ENCODE measurements around the gene PRPF6.

Gene PRPF6

DNA sequence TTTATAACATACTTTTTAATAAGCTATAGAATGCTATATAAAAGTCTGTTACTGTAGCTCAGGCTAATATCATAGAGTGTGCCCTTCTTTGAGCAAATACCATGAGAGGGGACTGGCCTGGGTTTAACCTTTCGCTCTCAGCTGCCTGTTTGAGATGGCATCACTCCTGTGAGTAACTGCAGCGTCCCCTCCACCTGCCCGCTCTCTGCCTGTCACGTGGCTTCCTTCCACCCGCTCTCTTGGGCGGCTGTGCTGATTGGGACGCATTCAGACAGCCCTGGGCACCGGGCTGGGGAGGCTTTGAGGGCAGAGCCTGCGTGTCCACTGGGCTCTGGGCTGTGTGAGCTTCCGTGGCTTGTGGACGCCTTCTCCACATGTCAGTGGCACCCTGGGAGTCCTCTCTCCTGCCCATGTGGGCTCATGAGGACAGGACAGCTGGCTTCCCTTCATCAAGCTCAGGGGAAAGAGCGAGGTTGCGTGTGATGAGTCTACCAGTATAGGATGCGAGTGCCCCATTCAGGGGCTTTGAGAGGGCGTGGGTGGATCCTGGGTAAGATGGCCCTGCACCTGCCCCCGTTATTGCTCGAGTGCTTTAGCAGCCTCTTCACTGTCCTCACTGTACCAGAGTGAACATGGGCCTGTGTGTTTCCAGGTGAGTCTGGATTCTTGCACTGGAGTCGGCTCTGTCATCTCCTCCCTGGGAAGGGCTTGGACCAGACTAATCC lies 44.3 kb downstream of the PRPF6 start:
- Histone ChIP-seq H3K4me3 (no peak overlapping the region), H3K4me1 (no peaks in the 10 kb centered on the region), H3K27ac (no peak overlapping the region), H3K36me3 (peaks cover 92 to 100% (median 97%) of the 10 kb centered on the region in 3 donors), H3K9me3 (no peaks in the 10 kb centered on the region), H3K27me3 (no peaks in the 10 kb centered on the region)
- intact Hi-C loops (cut with DNase I; ENCODE audit: low total_unique reads) = no loop called here
- no peak for DNase-seq
- TF ChIP-seq, protein P1, sequence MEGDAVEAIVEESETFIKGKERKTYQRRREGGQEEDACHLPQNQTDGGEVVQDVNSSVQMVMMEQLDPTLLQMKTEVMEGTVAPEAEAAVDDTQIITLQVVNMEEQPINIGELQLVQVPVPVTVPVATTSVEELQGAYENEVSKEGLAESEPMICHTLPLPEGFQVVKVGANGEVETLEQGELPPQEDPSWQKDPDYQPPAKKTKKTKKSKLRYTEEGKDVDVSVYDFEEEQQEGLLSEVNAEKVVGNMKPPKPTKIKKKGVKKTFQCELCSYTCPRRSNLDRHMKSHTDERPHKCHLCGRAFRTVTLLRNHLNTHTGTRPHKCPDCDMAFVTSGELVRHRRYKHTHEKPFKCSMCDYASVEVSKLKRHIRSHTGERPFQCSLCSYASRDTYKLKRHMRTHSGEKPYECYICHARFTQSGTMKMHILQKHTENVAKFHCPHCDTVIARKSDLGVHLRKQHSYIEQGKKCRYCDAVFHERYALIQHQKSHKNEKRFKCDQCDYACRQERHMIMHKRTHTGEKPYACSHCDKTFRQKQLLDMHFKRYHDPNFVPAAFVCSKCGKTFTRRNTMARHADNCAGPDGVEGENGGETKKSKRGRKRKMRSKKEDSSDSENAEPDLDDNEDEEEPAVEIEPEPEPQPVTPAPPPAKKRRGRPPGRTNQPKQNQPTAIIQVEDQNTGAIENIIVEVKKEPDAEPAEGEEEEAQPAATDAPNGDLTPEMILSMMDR (IDR thresholded peaks at IDR 0.05) = no peak

DNA sequence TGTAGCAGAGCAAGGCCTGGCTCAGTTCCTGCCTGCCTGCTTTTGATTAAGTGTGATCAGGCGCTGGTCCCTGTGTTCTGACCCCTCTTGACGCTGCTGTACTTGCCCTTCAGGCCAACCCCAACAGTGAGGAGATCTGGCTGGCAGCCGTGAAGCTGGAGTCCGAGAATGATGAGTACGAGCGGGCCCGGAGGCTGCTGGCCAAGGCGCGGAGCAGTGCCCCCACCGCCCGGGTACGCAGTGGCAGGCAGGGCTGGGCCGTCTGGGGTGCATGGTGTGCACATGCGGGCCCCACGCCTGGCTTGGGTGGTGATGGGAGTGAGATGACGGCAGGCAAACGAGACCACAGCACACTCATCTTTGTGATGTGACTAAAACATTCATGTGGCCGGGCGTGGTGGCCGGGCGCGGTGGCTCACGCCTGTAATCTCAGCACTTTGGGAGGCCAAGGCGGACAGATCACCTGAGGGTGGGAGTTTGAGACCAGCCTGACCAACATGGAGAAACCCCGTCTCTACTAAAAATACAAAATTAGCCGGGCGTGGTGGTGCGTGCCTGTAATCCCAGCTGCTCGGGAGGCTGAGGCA lies 45.0 kb downstream of the PRPF6 start:
- H3K4me1 ChIP-seq = no peaks in the 10 kb centered on the region
- H3K27ac ChIP-seq = no peak overlapping the region
- intact Hi-C loops (cut with DNase I; ENCODE audit: low total_unique reads) = no loop called here
- TF ChIP-seq, protein P1 (IDR thresholded peaks at IDR 0.05) = no peak
- DNase-seq = no peak
- no peak overlapping the region for H3K4me3 ChIP-seq
- H3K27me3 ChIP-seq = no peaks in the 10 kb centered on the region
- no peaks in the 10 kb centered on the region for H3K9me3 ChIP-seq
- H3K36me3 ChIP-seq = peaks cover 95 to 100% (median 99%) of the 10 kb centered on the region in 3 donors

DNA sequence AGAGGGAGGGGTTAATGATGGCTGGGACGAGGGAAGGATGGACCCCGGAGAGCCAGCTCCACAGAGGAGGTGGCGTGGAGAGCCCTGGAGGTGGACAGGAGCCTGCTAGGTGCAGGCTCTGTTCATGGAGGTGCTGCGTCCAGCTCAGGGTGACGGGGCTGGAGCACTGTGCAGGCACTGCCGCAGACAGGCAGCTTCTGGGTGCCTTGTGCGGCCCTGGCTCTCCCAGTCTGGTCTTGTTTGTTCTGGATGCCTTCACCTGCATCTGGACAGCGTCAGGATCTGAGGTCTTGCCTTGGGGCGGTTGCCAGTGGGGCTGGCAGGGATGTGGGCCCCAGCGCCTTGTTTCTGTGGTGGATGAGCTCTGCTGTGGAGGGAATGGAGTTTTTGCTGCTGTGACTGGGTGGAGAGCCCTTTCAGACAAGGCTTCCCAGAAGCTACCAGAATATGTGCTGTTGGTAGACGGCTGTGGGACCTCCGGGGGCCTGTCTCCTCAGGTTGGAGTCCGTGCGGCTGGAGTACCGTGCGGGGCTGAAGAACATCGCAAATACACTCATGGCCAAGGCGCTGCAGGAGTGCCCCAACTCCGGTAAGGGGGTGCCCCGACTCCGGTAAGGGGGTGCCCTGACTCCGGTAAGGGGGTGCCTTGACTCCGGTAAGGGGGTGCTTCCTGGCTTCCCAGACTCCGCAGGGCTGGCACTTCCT lies 47.2 kb downstream of the PRPF6 start:
- Histone ChIP-seq H3K27ac (no peak overlapping the region), H3K27me3 (no peaks in the 10 kb centered on the region), H3K36me3 (peaks cover 93 to 100% (median 100%) of the 10 kb centered on the region in 3 donors), H3K9me3 (no peaks in the 10 kb centered on the region), H3K4me3 (no peak overlapping the region), H3K4me1 (no peaks in the 10 kb centered on the region)
- intact Hi-C loops (cut with DNase I; ENCODE audit: low total_unique reads) = no loop called here
- DNase-seq = no peak
- TF ChIP-seq, protein P1 (IDR thresholded peaks at IDR 0.05) = no peak

DNA sequence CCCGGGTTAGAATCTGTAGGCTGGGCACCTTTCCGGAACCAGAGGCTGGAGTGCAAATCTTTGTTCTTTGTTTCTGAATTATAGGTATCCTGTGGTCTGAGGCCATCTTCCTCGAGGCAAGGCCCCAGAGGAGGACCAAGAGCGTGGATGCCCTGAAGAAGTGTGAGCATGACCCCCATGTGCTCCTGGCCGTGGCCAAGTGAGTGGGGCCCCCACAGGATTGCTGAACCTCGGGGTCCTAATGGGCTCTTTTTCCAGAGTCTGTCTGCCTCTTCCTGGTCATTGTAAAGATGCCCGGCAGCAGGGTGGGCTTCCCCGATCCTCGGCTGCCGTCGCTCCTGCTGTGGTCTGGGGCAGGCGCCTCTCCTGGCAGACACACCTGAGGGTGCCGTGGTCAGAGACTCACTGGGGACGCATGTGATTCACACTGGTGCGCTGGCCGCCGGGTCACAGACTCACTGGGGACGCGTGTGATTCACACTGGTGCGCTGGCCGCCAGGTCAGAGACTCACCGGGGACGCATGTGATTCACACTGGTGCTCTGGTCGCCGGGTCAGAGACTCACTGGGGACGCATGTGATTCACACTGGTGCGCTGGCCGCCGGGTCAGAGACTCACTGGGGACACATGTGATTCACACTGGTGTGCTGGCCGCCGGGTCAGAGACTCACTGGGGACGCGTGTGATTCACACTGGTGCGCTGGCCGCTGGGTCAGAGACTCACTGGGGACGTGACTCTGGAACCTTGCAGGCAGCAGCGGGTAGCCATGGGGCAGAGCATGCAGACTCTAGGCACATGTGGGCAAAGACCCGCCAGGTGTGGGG lies 48.6 kb downstream of the PRPF6 start:
- Histone ChIP-seq H3K36me3 (peaks cover 80 to 100% (median 99%) of the 10 kb centered on the region in 3 donors), H3K9me3 (no peaks in the 10 kb centered on the region), H3K27me3 (no peaks in the 10 kb centered on the region), H3K4me3 (no peak overlapping the region), H3K4me1 (no peaks in the 10 kb centered on the region), H3K27ac (no peak overlapping the region)
- intact Hi-C loops (cut with DNase I; ENCODE audit: low total_unique reads) = no loop called here
- no peak for DNase-seq
- TF ChIP-seq, protein P1 (IDR thresholded peaks at IDR 0.05) = no peak

DNA sequence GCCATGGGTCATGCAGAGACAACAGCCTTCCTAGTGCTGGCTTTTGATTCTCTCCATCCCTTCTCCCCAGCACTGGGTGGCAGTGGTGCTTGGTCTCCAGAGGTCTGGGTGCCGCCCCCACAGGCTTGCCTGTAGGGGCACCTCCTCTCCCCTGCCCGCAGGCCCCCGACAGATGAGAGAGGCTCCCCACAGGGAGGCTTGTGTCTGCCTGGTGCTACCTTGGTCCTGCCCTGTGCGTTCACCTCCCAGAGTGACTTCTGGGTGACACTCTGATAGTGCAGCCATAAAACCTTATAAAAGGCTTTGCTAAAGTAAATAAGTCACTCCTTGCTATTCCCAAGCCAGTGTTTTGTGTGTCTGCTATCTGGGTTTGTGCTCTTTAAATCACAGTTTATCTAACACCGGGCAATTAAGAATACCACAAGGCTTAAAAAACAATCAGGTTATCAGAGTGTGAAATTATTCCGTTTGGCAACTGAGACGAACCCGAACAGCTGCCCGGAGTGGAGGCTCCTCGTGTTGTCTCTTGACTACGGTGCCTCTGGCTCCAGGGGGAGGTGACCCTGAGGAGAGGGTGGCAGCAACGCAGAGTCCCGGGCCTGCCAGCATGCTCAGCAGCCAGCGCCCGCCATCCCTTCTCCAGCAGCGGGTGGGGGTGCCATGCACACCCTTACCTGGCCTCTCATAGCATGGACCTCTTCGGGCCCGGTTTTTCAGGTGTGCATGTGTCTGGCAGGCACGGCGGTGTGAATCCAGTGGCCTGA lies 49.6 kb downstream of the PRPF6 start:
- H3K27ac ChIP-seq = no peak overlapping the region
- DNase-seq = no peak
- no peaks in the 10 kb centered on the region for H3K9me3 ChIP-seq
- no peaks in the 10 kb centered on the region for H3K4me1 ChIP-seq
- intact Hi-C loops (cut with DNase I; ENCODE audit: low total_unique reads) = no loop called here
- TF ChIP-seq, protein P1 (IDR thresholded peaks at IDR 0.05) = no peak
- H3K27me3 ChIP-seq = peaks cover 0 to 3% of the 10 kb centered on the region in 2 donors
- no peak overlapping the region for H3K4me3 ChIP-seq
- peaks cover 69 to 98% (median 95%) of the 10 kb centered on the region in 3 donors for H3K36me3 ChIP-seq
